Endothelial cell of umbilical vein (primary cell): Measurements from ENCODE around the gene DAPK2. TPM values are rescaled to one million over a fixed set of nuclear protein-coding genes. Genes with fewer than 3 reads are reported as not detected.

Experiments used
- BruUV-seq: library from RNA; stranded (reverse); fragments of 400-500 nt; replicated peaks from 2 replicates; lab custom pipeline; 2021; lab: Mats Ljungman, UMichigan
- CTCF ChIA-PET: fragments of 300-600, 350-600 bp; sonication (Branson Sonifier 250); formaldehyde crosslinking; loops from one replicate; lab custom pipeline; 2021; ENCODE audit warnings: antibody characterized with exemption, inconsistent platforms; lab: Charles Lee
- POLR2A ChIA-PET: fragments of 300-600, 350-600 bp; sonication (Branson Sonifier 250); formaldehyde crosslinking; loops from one replicate; lab custom pipeline; 2021; ENCODE audit warnings: antibody characterized with exemption, inconsistent platforms; lab: Charles Lee
- DNase-seq: peaks from one replicate; pipeline ENCODE4 v3.0.0-alpha.2; 2011; ENCODE audit warnings: low read depth, low spot score
- FAIRE-seq: peaks from 2 replicates; lab custom pipeline; 2011; peaks lifted over from hg19 to GRCh38; lab: Jason Lieb, UNC
- H2AFZ ChIP-seq: 2 replicates; pipeline ENCODE4 v1.6.0; 2012; ENCODE audit warnings: low read depth, low read length, control low read depth, inconsistent platforms
- H3K27ac ChIP-seq: 2 replicates; pipeline ENCODE4 v1.5.1; 2011; ENCODE audit warnings: low read depth, mild to moderate bottlenecking, control low read depth, low read length, moderate library complexity; ENCODE audit not compliant: insufficient read depth
- H3K27me3 ChIP-seq, 2 experiments: 2 replicates each; pipeline versions ENCODE4 v1.6.0 to v1.6.1; 2011; ENCODE audit warnings: low read length in 2 of 2, mixed read lengths in 1 of 2; ENCODE audit not compliant: control insufficient read depth in 2 of 2, insufficient read depth in 2 of 2
- H3K36me3 ChIP-seq, 2 experiments: 2 replicates in 1 of 2; 3 replicates in 1 of 2; pipeline ENCODE4 v1.5.1; 2011; ENCODE audit warnings: low read length in 2 of 2, mild to moderate bottlenecking in 1 of 2, moderate library complexity in 1 of 2; ENCODE audit not compliant: control insufficient read depth in 2 of 2, insufficient read depth in 2 of 2; ENCODE audit errors: extremely low read depth in 1 of 2
- H3K4me1 ChIP-seq: 3 replicates; pipeline ENCODE4 v1.5.1; 2011; ENCODE audit warnings: mild to moderate bottlenecking, low read length; ENCODE audit not compliant: control insufficient read depth, insufficient read depth; ENCODE audit errors: extremely low read depth
- H3K4me2 ChIP-seq: 2 replicates; pipeline ENCODE4 v1.6.1; 2011; ENCODE audit warnings: low read length, control low read depth, mixed read lengths; ENCODE audit not compliant: insufficient read depth
- H3K4me3 ChIP-seq, 3 experiments: fragments of 200-600 bp in 1 of 3; sonication (generic), shearing (Covaris generic) in 1 of 3; replicated peaks in 1 of 3; 2 replicates each; pipeline ENCODE4 v1.5.1; 2011 to 2016; ENCODE audit warnings: control low read depth in 3 of 3, low read length in 3 of 3, mild to moderate bottlenecking in 2 of 3, inconsistent platforms in 1 of 3, low read depth in 1 of 3, moderate library complexity in 1 of 3; ENCODE audit not compliant: insufficient read depth in 1 of 3
- H3K79me2 ChIP-seq: 2 replicates; pipeline ENCODE4 v1.6.0; 2012; ENCODE audit warnings: low read length, inconsistent platforms; ENCODE audit not compliant: control insufficient read depth, insufficient read depth
- H3K9ac ChIP-seq: replicated peaks from 2 replicates; pipeline ENCODE3; 2011; ENCODE audit warnings: low read length, control low read depth; ENCODE audit not compliant: insufficient read depth; ENCODE audit errors: extremely low read depth
- H3K9me1 ChIP-seq: replicated peaks from 3 replicates; pipeline ENCODE4 v1.6.0; 2011; ENCODE audit warnings: mild to moderate bottlenecking, low read length; ENCODE audit not compliant: control insufficient read depth, insufficient read depth; ENCODE audit errors: extremely low read depth
- H3K9me3 ChIP-seq: replicated peaks from 2 replicates; pipeline ENCODE4 v1.5.1; 2012; ENCODE audit warnings: low read length, inconsistent platforms; ENCODE audit not compliant: control insufficient read depth, insufficient read depth
- H4K20me1 ChIP-seq: replicated peaks from 2 replicates; pipeline ENCODE3; 2011; ENCODE audit warnings: mild to moderate bottlenecking, low read length; ENCODE audit not compliant: control insufficient read depth, insufficient read depth; ENCODE audit errors: extremely low read depth
- CTCF ChIP-seq, 2 donors: IDR thresholded peaks; 1 replicate in 1 of 2; 2 replicates in 1 of 2; pipeline ENCODE4 v1.5.1; 2011; ENCODE audit warnings: low read length in 2 of 2, mild to moderate bottlenecking in 2 of 2, moderate library complexity in 2 of 2, control low read depth in 1 of 2, inconsistent platforms in 1 of 2, low read depth in 1 of 2; ENCODE audit not compliant: insufficient read depth in 1 of 2; ENCODE audit errors: extremely low read depth in 1 of 2
- EZH2 ChIP-seq: IDR thresholded peaks from 2 replicates; pipeline ENCODE4 v1.6.1; 2012; ENCODE audit warnings: borderline replicate concordance, low read depth, mild to moderate bottlenecking, moderate library complexity, low read length, inconsistent platforms; ENCODE audit not compliant: severe bottlenecking
- FOS ChIP-seq: IDR thresholded peaks from 2 replicates; pipeline ENCODE4 v1.6.1; 2011; ENCODE audit warnings: mild to moderate bottlenecking, low read length, moderate library complexity, borderline replicate concordance; ENCODE audit not compliant: insufficient read depth
- GATA2 ChIP-seq: IDR thresholded peaks from 2 replicates; pipeline ENCODE4 v1.7.0; 2011; ENCODE audit warnings: low read depth, mild to moderate bottlenecking, moderate library complexity, mixed read lengths, low read length; ENCODE audit not compliant: insufficient read length, insufficient read depth
- JUN ChIP-seq: IDR thresholded peaks from 2 replicates; pipeline ENCODE4 v1.6.1; 2011; ENCODE audit warnings: borderline replicate concordance, low read depth; ENCODE audit not compliant: insufficient read length, insufficient read depth
- MAX ChIP-seq: IDR thresholded peaks from 2 replicates; pipeline ENCODE4 v1.6.1; 2011; ENCODE audit not compliant: insufficient read depth, insufficient read length
- MYC ChIP-seq: IDR thresholded peaks from one replicate; pipeline ENCODE4 v1.6.1; 2011; ENCODE audit warnings: mild to moderate bottlenecking, low read depth, low read length
- POLR2A ChIP-seq: IDR thresholded peaks from 2 replicates; pipeline ENCODE4 v1.6.1; 2012; ENCODE audit warnings: low read depth, mild to moderate bottlenecking, control low read depth, low read length
- POLR2AphosphoS5 ChIP-seq: IDR thresholded peaks from 2 replicates; pipeline ENCODE4 v1.6.1; 2012; ENCODE audit warnings: low read depth, mild to moderate bottlenecking, control low read depth, low read length, moderate library complexity; ENCODE audit not compliant: insufficient read depth
- dilution Hi-C: fragments of 300-500 bp; cut with MboI; formaldehyde crosslinking; loops from one replicate; pipeline ENCODE4 v1.15.0; 2019; ENCODE audit warnings: low sequenced_read_pairs; ENCODE audit not compliant: extremely low pct_ligation_motif_present
- intact Hi-C: fragments of 100-400 bp; cut with micrococcal nuclease; formaldehyde crosslinking; loops from one replicate; pipeline ENCODE4 v1.10.0; 2022
- polyA plus RNA-seq, 4 experiments: library from polyadenylated mRNA; depleted of rRNA in 3 of 4; stranded (reverse) in 3 of 4; unstranded in 1 of 4; fragments of >200 nt; gene quantifications; 2 replicates each; pipeline versions ENCODE4 v1.2.1 to v1.2.3, GENCODE V29; 2011 to 2012; ENCODE audit warnings: missing spikeins in 1 of 4
- total RNA-seq: library from RNA; stranded (reverse); gene quantifications from 2 replicates; pipeline ENCODE4 v1.2.3, GENCODE V29; 2021

The DAPK2 gene
- total and polyA plus RNA-seq, 2 donors (not counting 3 experiments of a cell fraction or from before 2014, with no cell fraction given): 2.8 to 6.7 TPM

- no peak overlapping the region for H3K4me2 ChIP-seq
- no peak overlapping the region for H3K4me3 ChIP-seq
- intact Hi-C loops: no loop called here
- TF ChIP-seq JUN: peak; percentile 30
- TF ChIP-seq MAX: no peak
- peak; percentile 63 for TF ChIP-seq FOS
- no peaks in the 10 kb centered on the region for H3K79me2 ChIP-seq
- H3K36me3 ChIP-seq: no peaks in the 10 kb centered on the region
- no peak overlapping the region for H3K27ac ChIP-seq
- peaks cover 4 to 22% of the 10 kb centered on the region in 2 experiments for H3K27me3 ChIP-seq
- no peaks in the 10 kb centered on the region for H3K9me3 ChIP-seq
- H3K9me1 ChIP-seq: no peaks in the 10 kb centered on the region
- H3K4me1 ChIP-seq: no peaks in the 10 kb centered on the region
- POLR2A ChIA-PET: no interaction called here
- no peak overlapping the region for H2AFZ ChIP-seq
- DNase-seq: no peak
- no peak overlapping the region for H3K9ac ChIP-seq
- dilution Hi-C loops: no loop called here
- no peaks in the 10 kb centered on the region for H4K20me1 ChIP-seq
- BruUV-seq: no TSS peak
- CTCF ChIA-PET: no interaction called here
- FAIRE-seq: no peak
These were observed 29.1 kb downstream of the DAPK2 start for GRCh38 chr15:64017082-64017588.

GRCh38 chr15:64016257-64016656 lies 30.0 kb downstream of the DAPK2 start:
- DNase-seq (no peak), FAIRE-seq (no peak)
- BruUV-seq: no TSS peak
- dilution Hi-C loops: no loop called here
- Histone ChIP-seq H3K36me3 (no peaks in the 10 kb centered on the region), H3K27me3 (peaks cover 4 to 21% of the 10 kb centered on the region in 2 experiments), H3K9ac (no peak overlapping the region), H3K4me1 (no peaks in the 10 kb centered on the region), H3K4me3 (no peak overlapping the region), H3K4me2 (no peak overlapping the region), H3K9me3 (no peaks in the 10 kb centered on the region), H2AFZ (no peak overlapping the region), H3K27ac (no peak overlapping the region), H3K79me2 (no peaks in the 10 kb centered on the region), H4K20me1 (no peaks in the 10 kb centered on the region), H3K9me1 (no peaks in the 10 kb centered on the region)
- intact Hi-C loops: no loop called here
- ChIA-PET POLR2A (no interaction called here), CTCF (no interaction called here)
- TF ChIP-seq POLR2AphosphoS5: no peak
- no peak for TF ChIP-seq GATA2
- TF ChIP-seq MAX: no peak
- no peak for TF ChIP-seq FOS
- TF ChIP-seq EZH2: no peak
- TF ChIP-seq POLR2A: no peak
- TF ChIP-seq JUN: no peak
- no peak for TF ChIP-seq CTCF (IDR thresholded peaks at IDR 0.05; ENCODE audit: extremely low read depth in 1 of 2, insufficient read depth in 1 of 2, low read depth in 1 of 2, low read length in 2 of 2)
- no peak for TF ChIP-seq MYC
